ENCODE data around the gene GPR89A.
"Not testable (repeated sequence)": the region's sequence is repeated elsewhere in the genome, so short reads cannot be mapped to it uniquely, and the experiment has no call there.

The GPR89A gene

DNA sequence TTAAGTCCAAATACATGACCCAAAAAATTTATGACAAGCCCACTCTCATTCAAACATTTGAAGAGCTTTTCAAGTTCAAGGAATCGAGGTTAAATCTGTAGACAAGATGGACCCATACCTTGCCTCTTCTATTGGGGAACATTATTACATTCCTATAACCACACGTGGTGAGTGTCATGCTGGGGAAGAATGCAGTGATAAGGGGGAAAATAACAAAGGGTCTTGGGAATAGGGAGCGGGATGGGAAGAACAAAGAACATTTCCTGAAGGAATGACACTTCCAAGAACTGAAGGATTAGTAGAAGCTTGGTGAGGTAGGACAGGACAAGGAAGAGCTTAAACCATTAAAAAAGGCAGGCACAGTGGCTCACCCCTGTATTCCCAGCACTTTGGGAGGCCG, 80.5 kb downstream of the GPR89A start:
- no peak for DNase-seq

DNA sequence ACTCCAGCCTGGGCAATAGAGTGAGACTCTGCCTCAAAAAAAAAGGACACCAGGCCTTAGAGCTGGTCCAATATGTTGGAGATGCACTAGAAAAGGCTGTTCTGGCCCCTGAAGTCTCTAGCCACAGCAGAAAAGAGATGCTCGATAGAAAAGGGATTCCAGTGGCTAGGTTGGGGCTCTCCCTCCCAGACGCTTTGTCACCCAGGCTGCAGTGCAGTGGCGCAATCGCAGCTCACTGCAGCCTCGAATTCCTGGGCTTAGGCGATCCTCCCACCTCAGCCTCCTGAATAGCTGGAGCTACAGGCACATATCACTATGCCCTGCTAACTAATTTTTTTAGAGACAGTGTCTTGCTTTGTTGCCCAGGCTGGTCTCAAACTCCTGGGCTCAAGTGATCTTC, 81.1 kb downstream of the GPR89A start:
- DNase-seq, result no peak

DNA sequence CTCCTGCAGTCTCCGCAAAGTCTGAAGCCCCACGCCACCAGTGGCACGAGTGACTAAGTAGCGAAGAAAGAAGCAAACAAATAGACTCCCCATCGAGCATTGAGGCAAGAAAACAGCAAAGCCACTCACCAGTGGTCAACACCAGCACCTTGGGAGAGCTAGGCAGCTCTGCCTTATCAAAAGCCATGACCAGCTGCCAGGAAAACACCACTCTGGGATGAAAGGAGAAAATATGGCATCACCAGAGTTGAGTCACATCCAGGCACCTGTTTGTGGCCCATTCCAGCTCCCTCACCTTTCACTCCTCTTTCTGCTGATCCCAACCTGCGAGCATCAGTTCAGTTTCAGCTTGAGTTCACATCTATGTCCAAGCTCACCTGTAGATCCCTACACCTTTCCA, 82.1 kb downstream of the GPR89A start:
- DNase-seq, result no peak

DNA sequence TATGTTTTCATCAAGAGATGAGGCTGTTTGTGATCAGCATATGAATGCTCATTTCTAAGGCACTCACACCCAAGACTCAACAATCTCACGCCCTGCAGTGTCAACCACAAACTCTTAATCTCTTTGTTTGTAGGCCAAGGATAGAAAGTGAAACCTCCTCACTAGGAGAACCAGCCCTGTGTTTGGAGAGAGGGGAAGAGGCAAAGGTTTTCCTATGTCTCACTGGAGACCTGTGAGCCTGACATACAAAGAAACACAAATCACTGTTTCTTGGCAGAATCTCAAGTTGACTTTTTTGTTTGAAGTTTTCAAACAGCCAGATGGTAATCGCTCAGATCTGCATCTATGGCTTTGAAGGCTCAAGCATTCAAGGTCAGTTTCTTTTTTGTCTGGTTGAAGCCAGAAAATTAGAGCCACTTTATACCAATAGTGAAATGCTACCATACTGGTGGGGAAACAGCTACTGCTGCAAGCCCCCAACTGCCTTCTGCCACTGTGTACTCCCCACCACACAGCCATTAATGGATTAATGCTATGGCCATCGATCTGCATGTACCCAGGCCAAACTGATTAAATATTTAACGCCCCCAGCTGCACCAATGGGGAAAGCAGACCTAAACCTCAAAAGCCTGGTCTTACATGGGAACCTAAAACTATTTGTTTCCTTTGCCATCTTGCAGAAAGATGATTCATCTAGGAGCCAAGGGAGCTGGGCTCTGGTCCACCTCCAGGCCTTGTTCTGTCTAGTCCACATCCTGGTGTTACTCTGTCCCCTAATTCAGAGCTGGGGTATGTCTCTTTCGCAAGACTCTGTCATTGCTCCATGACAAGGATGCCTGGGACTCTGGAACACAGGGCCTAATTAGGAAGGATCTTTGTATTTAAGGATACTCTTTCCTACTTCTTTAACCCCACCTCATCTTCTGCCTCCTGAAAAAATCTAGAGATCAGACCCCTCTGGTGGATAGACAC, 83.1 kb downstream of the GPR89A start:
- no peak for DNase-seq

DNA sequence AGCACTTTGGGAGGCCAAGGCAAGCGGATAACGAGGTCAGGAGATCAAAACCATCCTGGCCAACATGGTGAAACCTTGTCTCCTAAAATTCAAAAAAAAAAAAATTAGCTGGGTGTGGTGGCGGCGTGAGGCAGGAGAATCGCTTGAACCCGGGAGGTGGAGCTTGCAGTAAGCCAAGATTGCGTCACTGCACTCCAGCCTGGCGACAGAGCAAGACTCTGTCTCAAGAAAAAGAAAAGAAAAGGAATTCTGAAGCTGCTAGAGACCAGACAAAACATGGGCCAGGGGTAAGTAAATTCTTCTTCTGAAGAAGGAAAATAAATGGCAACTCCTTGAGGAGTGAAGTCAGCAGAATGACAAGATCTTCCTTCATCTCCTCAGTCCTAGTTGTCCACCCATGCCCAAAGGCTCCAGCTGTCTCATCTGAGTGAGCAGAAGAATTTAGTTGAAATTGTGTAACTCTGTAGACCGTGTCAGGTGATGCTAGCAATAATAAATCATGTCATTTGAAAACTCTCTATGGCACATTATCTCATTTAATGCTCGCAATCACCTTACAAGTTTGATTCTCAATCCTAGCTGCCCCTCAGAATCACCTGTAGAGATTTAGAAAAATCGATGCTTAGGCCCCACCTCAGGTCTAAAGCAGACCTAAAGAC, 85.1 kb downstream of the GPR89A start:
- no peak for DNase-seq

DNA sequence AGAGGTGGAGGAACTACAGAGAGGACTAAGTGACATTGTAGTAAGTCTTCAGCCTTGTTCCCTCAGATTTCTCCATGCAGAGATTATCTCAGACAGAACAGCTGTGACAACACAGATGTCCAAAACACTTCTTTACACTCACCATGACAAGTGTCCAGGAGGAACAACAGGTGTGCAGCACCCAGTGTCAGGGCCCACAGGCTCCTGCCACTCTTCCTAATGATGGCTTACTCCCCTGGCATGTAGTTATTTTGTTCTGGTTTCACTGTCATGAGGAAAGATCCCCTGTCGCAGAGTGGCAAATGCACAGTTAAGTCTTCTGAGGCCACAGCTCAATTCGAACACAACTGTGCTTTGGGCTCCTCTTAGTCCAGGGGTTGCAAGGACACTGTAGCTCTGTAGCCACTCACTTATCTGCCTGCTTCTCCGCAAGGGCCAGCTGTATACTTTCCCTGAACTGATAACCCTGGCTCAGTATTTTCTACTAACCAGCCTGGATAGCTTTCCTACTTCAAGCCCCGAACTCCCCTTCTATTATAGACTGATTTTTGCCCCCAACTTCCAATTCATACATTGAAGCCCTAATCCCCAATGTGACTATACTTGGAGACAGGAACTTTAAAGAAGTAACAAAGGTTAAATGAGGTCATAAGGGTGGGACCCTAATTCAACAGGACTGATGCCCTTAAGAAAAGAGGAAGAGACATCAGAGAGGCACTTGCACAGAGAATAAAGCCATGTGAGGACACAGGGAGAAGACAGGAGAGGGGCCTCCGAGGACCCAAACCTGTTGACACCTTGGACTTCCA, 88.2 kb downstream of the GPR89A start:
- DNase-seq, result no peak

DNA sequence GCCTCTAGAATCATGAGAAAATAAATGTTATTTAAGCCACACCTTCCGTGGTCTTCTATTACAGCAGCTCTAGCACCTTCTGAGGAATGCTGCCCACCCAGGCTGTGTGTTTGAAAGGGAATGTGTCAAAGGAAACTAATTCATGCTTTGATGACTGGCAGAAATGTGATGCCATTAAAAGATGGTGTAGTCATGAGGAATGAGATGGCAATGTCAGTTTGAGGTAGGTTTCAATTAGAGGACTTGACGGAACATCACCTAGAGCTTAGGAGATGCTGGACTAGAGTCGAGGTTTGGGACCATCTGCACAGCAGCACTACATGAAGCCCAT, 88.8 kb downstream of the GPR89A start:
- DNase-seq, result no peak

DNA sequence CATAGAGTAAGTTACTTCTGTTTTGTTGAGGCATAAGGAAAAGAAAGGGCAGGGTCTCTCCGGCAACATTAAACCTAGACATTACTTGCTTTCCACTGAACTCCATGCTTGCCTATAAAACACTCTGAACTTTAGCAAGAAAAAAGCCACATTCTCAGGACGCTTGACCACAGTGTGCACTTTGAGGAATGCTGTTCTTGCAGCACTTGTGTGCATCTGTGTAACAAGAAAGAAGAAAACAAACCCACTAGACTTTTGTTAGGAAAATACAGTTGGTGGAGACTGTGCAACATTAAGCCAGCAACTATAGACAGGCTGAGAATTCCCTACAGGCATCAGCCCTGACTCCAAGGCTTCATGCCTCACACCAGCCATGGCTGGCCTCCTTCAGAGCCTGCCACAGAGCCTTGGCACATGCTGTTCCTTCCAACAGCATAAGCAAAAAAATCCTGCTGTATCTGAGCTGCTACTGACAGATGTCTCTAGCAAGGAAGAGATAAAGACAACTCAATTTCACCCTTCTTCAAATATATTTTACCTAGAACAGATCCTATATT, 93.6 kb downstream of the GPR89A start:
- DNase-seq, result no peak

DNA sequence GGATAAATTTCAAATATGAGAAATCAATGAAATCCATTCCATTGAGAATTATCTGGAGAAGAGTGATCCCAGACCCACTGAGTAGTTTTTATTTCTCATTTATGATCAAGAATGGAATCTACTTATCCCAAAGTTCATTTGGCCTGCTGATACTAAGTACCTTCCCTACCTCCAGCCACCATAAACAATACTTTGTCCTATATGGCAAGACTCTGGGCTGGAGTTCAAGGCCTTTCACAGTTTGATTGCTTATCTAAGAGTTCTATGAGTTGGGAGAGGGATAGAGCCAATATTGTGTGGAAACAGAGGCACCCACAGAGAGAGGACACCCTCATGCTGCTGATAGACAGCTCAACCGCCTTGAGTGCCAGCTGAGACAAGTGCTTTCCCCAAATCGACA, 94.3 kb downstream of the GPR89A start:
- DNase-seq, result no peak

DNA sequence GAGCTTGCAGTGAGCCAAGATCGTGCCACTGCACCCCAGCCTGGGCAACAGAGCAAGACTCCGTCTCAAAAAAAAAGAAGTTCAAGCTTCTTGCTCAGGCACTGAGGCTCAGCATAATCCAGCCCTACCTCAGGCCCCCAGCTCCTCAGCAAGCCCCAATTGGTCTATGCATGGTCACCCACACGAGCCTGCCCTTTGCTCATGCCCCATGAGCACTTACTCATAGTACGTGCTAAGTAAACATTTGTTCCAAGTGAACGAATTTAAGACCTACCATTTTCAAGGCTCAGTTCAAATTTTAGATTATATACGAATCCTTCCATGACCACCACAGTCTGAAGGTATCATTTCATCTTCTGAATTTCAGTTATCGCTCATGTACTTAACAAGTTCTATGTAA, 95.0 kb downstream of the GPR89A start:
- DNase-seq, result no peak

DNA sequence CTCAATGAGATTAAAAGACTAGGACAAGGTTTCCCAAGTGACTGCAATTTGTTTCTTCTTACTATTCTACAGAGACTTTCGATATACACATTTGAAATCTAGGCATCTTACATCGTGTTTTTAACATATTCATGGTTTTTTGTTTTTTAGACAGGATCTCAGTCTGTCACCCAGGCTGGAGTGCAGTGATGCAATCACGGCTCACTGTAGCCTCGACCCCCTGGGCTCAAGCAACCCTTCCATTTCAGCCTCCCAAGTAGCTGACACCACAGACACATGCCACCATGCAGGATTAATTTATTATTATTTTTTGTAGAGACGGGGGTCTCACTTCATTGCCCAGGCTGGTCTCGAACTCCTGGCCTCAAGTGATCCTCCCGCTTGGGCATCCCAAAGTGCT, 97.8 kb downstream of the GPR89A start:
- no peak for DNase-seq

DNA sequence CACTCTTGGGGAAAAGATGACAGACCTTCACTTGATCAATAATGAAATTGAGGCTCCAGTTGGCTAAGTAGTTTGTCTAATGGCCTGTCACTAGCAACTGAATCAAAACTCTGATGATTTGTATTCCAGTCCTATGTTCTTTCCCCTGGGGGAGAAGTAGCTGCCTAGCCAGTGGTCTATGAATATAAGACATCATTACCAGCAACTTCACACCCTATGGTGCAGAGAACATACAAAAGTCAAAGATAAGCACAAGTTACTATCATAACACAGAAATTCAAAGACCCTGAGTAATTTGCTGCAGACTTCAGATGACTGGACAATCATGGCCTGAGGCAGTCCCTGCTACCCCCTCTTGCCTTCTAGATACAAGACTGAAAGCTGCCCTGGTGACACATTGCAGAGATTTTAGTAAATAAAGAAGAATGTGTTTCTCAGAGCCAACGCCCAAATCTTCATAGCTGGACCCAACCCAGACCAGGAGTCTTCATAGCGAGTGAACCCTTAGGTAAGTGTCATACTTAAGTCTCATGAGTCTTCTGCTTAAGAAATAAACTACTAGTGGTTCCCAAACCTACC, 98.4 kb downstream of the GPR89A start:
- peak; percentile 28 for DNase-seq

DNA sequence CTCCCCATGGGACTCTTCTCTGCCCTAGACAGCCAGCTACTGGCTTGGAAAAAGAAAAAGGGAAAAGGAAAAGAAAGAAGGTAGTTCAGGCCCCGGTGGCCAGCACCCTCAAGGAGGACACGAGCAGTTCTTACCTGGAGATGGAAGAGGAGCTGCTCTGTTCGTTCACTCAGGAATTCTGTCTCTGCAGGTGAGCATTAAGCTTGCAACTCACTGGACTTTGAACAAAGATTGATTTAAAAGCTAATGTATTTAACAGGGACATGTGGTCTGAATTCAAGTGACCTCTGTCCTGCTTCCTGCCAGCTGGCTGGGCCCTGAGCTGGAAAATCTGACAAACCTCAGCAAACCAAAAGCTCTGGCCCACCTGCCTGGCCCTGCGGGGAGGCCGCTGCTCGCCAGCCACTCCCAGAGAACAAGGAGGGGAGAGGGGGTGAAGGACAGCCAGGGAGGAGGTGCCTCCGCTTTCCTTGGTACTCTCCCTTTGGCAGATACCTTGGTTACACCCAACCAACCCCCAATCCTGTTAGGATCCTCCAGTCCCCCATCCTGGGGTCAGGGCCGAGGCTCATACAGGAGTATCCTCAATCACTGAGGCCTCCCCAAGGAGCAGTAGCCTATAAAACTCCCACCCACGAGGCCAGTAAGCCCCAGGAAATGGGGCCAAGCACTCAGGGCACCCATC, 99.5 kb downstream of the GPR89A start, which contains the start of gene PDZK1:
PDZK1 (minus strand) TSS at position 186 of the 685 bp plus-strand sequence. CDS start 19,347 bp downstream, outside the sequence.
- DNase-seq, result no peak

DNA sequence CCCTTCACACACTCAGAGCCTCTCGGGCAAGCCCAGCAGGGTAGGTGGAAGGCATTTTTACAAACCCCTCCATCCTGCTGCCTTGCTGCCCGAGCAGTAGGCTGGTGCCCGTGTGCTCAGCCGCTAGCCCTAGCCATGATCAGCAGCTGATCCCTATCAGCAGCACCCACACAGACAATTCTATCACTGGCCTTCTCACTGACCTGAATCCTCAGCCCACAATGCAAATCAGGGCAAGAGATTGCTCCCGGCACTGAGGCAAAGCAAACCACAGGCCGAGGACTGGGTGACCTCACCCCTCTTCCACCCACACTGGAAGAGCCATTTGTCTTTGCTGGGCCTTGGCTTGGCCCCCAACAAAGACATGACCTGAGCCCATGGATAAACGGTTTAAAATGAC, 100.3 kb downstream of the GPR89A start:
- DNase-seq, result no peak

DNA sequence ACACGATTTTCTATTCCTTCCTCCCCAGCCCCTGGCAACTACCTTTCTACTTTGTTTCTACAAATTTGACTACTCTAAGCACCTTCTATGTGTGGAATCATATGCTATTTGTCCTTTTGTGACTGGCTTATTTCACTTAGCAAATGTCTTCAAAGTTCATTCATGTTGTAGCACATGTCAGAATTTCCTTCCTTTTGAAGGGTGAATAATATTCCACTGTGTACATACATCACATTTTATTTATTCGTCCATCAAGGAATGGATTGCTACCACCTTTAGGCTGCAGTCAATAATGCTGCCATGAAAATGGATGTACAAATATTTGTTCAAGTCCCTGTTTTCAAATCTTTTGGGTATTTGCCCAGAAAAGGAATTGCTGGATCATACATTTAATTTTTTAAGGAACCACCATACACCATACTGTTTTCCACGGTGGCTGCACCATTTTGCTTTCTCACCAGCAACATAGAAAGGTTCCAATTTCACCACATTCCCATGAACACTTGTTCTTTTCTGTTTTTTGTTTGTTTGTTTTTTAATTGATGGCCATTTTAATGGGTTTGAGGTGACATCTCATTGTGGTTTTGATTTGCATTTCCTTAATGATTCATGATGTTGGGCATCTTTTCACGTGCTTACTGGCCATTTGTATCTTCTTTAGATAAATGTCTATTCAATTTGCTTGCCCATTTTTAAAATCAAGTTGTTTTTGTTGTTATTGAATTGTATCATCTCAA, 102.7 kb downstream of the GPR89A start:
- DNase-seq, result no peak

DNA sequence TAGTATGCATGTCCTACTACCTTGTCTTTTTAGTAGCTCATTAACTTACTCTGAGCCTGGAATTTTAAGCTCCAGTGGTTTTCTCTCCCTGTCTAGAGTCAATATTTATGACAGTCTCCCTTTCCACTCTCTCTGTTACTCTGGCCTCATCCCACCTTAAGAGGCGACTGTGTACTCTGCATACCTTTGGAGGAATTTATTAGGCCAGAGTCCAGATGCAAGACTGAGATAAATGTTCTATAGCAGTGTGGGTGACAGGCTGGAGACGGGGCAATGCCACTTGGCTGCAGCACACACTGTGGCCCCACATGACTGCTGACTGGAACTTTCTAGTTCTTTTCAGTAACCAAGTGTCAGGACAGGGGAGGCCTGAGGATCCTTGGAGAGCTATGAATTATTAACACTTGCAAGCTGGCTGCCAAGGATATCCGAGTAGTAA, 103.4 kb downstream of the GPR89A start:
- DNase-seq, result no peak

DNA sequence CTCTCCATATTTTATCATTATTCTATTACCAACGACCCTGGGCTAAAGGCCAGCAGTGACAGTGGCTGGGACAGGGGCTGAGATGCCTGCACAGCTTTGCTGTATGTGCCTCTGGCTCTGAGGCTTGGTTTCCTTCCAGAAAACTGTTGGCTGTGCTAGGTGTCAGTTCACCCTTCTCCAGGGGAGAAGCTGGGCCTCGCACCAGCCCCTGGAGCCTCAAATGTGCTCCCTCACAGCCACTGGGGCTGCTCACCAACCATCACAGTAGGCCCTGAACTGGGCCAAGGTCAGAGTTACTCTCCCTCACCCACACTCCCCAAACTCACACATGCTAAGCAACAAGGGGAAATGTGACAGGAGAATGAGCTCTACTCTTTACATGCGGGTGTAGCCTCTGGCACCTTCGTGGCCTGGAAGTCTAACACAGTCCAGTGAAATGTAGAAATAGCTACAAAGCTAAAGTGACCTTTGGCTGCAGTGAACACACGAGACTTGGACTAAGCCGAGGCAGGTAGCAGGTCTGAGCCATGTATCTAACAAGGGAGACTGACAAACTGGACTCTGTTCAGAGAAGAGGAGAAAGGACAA, 106.8 kb downstream of the GPR89A start:
- DNase-seq, result no peak

DNA sequence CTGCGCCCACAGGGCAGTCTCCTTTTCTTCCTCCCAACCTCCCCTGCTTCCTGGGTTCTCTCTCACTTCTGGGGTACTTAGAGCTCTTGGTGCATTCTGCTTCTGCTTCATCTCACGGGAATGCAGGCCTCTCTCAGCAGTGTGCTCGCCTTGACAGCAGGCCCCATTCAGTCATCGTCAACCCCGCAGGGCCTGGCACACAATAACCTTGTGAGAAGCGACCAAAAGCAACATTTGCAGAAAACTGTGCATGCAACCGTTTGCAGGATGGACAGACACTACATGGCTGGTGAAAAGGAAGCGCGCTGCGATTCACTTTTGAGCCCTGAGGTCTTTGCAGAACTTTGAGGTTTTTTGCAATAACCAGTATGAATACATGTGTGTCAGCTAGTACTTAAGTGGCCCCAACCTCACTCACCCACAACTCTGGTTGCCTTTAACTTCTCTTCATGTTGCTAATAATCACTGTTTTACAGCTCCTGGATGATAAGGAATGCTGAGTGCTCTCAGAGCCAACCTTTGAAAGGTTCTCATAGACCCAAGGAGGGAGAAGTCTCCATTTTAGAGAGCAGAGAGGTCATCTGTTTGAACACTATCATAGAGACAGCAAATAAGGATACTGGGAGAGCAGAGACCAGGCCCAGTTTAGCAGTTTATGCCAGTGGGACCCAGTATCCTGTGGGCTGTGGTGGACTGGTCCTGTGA, 109.0 kb downstream of the GPR89A start:
- DNase-seq, result no peak

DNA sequence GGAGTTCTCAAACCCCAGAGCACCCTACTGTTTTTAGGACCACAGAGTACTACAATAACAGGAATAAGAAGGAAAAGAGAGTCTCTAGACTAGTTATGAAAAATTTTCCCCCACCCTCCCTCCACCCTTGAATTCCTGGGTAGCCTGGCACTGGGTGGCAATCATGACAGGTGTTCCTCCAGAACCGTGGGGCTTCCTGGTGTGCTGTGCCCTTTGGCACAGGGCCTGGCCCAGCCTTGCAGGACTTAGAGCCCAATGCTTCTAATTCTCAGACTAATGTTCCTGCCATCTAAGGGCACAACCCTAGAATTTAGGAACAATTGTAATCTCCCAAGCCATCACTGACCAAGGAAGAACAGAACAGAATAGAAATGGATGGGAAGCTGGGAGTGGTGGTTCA, 110.0 kb downstream of the GPR89A start:
- no peak for DNase-seq

DNA sequence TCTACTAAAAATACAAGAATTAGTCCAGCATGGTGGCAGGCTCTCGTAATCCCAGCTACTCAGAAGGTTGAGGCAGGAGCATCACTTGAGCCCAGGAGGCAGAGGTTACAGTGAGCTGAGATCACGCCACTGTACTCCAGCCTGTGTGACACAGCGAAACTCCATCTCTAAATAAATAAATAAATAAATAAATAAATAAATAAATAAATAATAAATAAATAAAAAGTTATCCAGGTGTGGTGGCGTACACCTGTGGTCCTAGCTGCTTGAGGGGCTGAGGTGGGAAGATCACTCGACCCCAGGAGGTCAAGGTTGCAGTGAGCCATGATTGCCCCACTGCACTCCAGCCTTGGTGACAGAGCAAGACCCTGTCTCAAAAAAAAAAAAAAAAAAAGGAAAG, 110.7 kb downstream of the GPR89A start:
- DNase-seq, result not testable (repeated sequence)

Measured in amniotic stem cell (primary cell).